Loucy (cell line): ENCODE results near the gene ZNF319.

Source experiments
- EZH2phosphoT487 ChIP-seq: fragments of 200-600 bp; IDR thresholded peaks from 2 replicates; pipeline ENCODE4 v1.6.1; 2018; ENCODE audit warnings: antibody characterized with exemption, mild to moderate bottlenecking, moderate library complexity, borderline replicate concordance
- TF ChIP-seq, protein P1 (sequence below): fragments of 200-600 bp; sonication (generic); conservative IDR thresholded peaks from 2 replicates; pipeline ENCODE4 v1.5.1; 2014; ENCODE audit warnings: mild to moderate bottlenecking, antibody characterized with exemption, low read length

DNA sequence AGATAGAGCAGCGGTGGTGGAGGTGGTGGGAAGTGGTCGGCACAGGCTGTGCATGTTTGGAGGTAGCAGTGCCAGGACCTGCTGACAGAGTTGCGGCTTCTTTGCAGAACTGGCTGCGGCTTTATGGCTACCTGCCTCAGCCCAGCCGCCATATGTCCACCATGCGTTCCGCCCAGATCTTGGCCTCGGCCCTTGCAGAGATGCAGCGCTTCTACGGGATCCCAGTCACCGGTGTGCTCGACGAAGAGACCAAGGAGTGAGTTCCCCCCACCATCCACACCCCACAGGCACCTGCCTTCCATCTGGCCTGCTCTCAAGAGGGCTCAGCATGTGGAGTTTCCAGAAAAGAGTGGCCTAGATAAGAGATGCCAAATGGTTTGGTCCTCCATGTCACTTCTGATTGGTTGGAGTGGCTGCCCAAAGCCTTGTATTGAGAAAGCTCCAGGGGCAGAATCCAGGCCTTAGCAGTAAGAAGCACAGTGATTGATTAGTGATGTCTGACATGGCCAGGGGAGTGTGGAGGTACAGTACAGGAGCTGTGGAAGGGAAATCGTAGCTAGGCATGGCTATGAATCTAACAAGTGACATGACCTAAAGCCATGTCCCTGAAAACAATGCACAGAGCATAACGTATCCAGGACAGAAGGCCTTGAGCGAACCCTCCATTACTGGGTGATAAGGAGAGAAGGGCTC lies 37.0 kb upstream of the ZNF319 start:
- TF ChIP-seq, protein P1, sequence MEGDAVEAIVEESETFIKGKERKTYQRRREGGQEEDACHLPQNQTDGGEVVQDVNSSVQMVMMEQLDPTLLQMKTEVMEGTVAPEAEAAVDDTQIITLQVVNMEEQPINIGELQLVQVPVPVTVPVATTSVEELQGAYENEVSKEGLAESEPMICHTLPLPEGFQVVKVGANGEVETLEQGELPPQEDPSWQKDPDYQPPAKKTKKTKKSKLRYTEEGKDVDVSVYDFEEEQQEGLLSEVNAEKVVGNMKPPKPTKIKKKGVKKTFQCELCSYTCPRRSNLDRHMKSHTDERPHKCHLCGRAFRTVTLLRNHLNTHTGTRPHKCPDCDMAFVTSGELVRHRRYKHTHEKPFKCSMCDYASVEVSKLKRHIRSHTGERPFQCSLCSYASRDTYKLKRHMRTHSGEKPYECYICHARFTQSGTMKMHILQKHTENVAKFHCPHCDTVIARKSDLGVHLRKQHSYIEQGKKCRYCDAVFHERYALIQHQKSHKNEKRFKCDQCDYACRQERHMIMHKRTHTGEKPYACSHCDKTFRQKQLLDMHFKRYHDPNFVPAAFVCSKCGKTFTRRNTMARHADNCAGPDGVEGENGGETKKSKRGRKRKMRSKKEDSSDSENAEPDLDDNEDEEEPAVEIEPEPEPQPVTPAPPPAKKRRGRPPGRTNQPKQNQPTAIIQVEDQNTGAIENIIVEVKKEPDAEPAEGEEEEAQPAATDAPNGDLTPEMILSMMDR = no peak
- no peak for TF ChIP-seq EZH2phosphoT487
